Measurements from ENCODE around the gene MUCL1. TPM values are rescaled to one million over a fixed set of nuclear protein-coding genes. Genes with fewer than 3 reads are reported as not detected.

MUCL1 gene
- total and polyA plus RNA-seq, 2 of the 8 experiments (the other 6 are each of a cell fraction or from before 2014, with no cell fraction given): not detected

- Histone ChIP-seq H2AFZ (ENCODE audit: low read length) (no peak overlapping the region), H3K56ac (replicated peaks; ENCODE audit: insufficient read length, low read depth, low read length) (no peak overlapping the region), H3K9ac (replicated peaks in 1 of 4; ENCODE audit: extremely low read depth in 1 of 4, low read depth in 3 of 4, low read length in 3 of 4) (no peak overlapping the region), H3K4me2 (ENCODE audit: insufficient read depth in 1 of 2, low read depth in 2 of 2, low read length in 2 of 2) (no peak overlapping the region), H3K4me3 (ENCODE audit: extremely low read depth in 1 of 4, insufficient read depth in 2 of 4, low read depth in 3 of 4, low read length in 4 of 4) (no peak overlapping the region), H2BK5ac (ENCODE audit: low read depth, low read length) (no peak overlapping the region), H3K27me3 (replicated peaks in 1 of 4; ENCODE audit: control insufficient read depth in 3 of 4, extremely low read depth in 1 of 4, insufficient read depth in 3 of 4, low read length in 3 of 4) (no peaks in the 10 kb centered on the region), H2BK15ac (ENCODE audit: low read length) (no peak overlapping the region), H3K9me3 (ENCODE audit: insufficient read depth in 2 of 2, low read depth in 1 of 2, low read length in 1 of 2) (no peaks in the 10 kb centered on the region), H2AK5ac (ENCODE audit: low read depth, low read length) (no peak overlapping the region), H3K14ac (ENCODE audit: insufficient read length) (no peak overlapping the region), H4K20me1 (replicated peaks in 1 of 2; ENCODE audit: control insufficient read depth in 1 of 2, insufficient read depth in 2 of 2, low read length in 2 of 2) (no peaks in the 10 kb centered on the region), H3K4ac (replicated peaks; ENCODE audit: insufficient read length, low read depth, low read length) (no peak overlapping the region), H3K79me2 (ENCODE audit: control insufficient read depth in 1 of 2, insufficient read depth in 2 of 2, low read length in 2 of 2) (no peaks in the 10 kb centered on the region), H3K4me1 (replicated peaks in 1 of 4; ENCODE audit: control insufficient read depth in 3 of 4, insufficient read depth in 4 of 4, low read length in 3 of 4) (no peaks in the 10 kb centered on the region), H3K23me2 (ENCODE audit: low read depth, low read length) (no peaks in the 10 kb centered on the region; the same call in 1 of the 2 replicates), H2BK120ac (replicated peaks; ENCODE audit: low read depth, low read length) (no peak overlapping the region), H4K91ac (replicated peaks; ENCODE audit: insufficient read length, low read length) (no peak overlapping the region), H4K5ac (ENCODE audit: insufficient read length, low read depth, low read length) (no peak overlapping the region), H3K27ac (ENCODE audit: low read depth, low read length) (no peak overlapping the region), H2BK12ac (ENCODE audit: low read depth, low read length) (no peak overlapping the region), H3K36me3 (ENCODE audit: control insufficient read depth in 2 of 4, insufficient read depth in 4 of 4, low read length in 3 of 4) (no peaks in the 10 kb centered on the region), H3K79me1 (ENCODE audit: low read depth, low read length) (no peaks in the 10 kb centered on the region), H4K8ac (ENCODE audit: extremely low read depth, insufficient read depth, low read length) (no peak overlapping the region), H3K23ac (ENCODE audit: insufficient read length) (no peak overlapping the region), H3K18ac (ENCODE audit: extremely low read depth, low read length) (no peak overlapping the region), H2BK20ac (ENCODE audit: low read length) (no peak overlapping the region)
- no peak for FAIRE-seq
- ChIA-PET POLR2A (ENCODE audit: partially characterized antibody) (no interaction called here), CTCF (ENCODE audit: partially characterized antibody) (no interaction called here)
- DNase-seq (ENCODE audit: low read depth in 1 of 2, low spot score in 2 of 2): no peak
- WGBS, 2 experiments (ENCODE audit: extremely low coverage in 1 of 2, insufficient coverage in 1 of 2, insufficient read length in 1 of 2, insufficient replicate concordance in 2 of 2, low coverage in 1 of 2, low lambda C conversion rate in 2 of 2, missing lambda C conversion rate in 1 of 2): 78% methylated on average over 3 of the region's 3 CpGs; no CpG with 5 or more reads in 1 of the 2 experiments
- TF ChIP-seq EZH2 (IDR thresholded peaks at IDR 0.05; ENCODE audit: low read depth, low read length, severe bottlenecking): no peak
- no peak for TF ChIP-seq ATF2 (IDR thresholded peaks at IDR 0.05; ENCODE audit: low read length)
- TF ChIP-seq TAF1 (IDR thresholded peaks at IDR 0.05; ENCODE audit: low read depth, low read length): no peak
- no peak for TF ChIP-seq TEAD4 (IDR thresholded peaks at IDR 0.05; ENCODE audit: low read depth, low read length)
- TF ChIP-seq ASH2L (IDR thresholded peaks at IDR 0.05; ENCODE audit: low read length): no peak
- TF ChIP-seq BRCA1 (IDR thresholded peaks at IDR 0.05; ENCODE audit: low read depth, low read length): no peak
- no peak for TF ChIP-seq RFX5 (IDR thresholded peaks at IDR 0.05; ENCODE audit: borderline replicate concordance, low read depth, low read length)
- no peak for TF ChIP-seq TBP (IDR thresholded peaks at IDR 0.05; ENCODE audit: low read depth, low read length)
- TF ChIP-seq E2F6 (IDR thresholded peaks at IDR 0.05): no peak
- TF ChIP-seq CBX8 (IDR thresholded peaks at IDR 0.05; ENCODE audit: borderline replicate concordance, low read depth, low read length): no peak
These were observed 24.8 kb downstream of the MUCL1 start for GRCh38 chr12:54879150-54879549.
